Activated CD4-positive, alpha-beta T cell treated with anti-CD3 and anti-CD28 coated beads, Interleukin-10, Interleukin-2, amounts not matched to agents 100 ng/mL and 50 ng/mL, durations not matched to agents 16 hours and 8 hours (primary cell): ENCODE measurements around the gene L1CAM.

Experiments used
- DNase-seq: peaks from one replicate; pipeline ENCODE4 v3.0.0-alpha.2; 2020

L1CAM gene

DNA sequence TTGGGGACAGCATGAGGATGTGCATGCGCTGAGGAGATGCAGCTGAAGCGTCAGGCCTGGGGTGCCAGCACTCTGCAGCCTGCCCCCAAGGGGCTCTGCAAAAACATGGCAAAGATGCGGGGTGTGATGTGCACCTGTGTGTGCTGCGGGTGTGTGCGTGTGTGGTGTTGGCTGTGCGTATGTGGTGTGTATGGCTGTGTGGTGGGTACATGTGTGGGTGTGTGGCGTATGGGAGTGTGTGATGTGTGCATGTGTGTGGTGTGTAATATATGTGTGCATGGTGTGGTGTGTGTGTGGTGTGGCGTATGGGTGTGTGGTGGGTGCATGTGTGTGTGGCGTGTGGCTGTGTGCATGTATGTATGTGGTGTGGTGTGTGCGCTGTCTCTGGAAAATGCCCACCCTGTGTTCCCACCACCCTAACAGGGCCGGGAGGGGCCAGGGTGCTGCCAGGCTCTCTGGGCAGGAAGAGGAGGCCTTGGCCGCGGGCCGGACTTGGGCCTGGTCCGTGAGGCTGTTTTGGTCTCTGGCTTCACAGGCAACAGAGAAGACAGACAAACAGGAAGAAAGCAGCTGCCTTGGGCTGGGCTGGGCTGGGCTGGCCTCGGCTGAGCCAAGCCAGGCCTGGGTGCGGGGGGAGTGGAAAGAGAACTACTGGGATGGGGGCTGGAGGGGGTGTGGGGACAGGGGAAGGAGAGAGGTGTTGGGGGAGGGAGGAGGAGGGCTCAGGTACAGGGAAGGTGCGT lies 17.4 kb upstream of the L1CAM start:
- no peak for DNase-seq

DNA sequence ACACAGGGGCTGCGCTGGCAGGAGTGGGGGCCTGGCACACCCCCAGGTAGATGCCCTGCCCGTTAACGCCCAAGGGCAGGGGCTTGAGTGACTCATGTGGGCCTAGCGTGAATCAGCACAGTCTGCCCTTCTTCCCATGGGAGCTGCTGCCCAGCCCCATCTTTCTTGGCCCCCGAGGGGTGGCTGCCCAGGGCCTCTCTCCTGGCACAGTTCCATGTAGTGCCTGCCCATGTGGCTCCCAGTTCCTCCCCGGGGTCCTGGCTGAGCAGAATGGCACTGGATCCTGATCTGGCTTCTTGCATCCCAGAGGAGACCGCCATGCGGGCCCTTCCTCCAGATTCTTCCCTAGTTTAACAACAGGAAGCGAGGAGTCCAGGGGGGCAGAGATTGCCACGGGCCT lies 16.4 kb upstream of the L1CAM start:
- DNase-seq, result no peak

DNA sequence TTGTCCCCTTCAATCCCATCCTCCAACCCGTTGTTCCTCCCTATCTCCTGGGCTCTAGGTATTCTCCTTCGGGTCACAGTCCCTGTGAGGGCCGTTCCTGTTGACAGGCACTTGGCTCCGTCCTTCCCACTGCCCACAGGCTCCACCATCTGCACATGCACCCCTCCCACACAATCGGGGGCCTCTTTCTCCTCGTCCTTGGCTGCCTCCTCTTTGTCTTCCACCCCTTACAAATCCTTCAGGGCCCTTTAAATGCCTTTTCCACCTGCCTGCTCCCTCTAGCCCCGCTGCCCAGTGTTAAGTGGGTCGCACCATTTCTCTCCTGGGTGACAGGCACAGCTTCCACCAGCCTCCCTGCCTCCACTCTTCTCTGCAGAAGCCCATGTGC lies 15.8 kb upstream of the L1CAM start:
- no peak for DNase-seq

DNA sequence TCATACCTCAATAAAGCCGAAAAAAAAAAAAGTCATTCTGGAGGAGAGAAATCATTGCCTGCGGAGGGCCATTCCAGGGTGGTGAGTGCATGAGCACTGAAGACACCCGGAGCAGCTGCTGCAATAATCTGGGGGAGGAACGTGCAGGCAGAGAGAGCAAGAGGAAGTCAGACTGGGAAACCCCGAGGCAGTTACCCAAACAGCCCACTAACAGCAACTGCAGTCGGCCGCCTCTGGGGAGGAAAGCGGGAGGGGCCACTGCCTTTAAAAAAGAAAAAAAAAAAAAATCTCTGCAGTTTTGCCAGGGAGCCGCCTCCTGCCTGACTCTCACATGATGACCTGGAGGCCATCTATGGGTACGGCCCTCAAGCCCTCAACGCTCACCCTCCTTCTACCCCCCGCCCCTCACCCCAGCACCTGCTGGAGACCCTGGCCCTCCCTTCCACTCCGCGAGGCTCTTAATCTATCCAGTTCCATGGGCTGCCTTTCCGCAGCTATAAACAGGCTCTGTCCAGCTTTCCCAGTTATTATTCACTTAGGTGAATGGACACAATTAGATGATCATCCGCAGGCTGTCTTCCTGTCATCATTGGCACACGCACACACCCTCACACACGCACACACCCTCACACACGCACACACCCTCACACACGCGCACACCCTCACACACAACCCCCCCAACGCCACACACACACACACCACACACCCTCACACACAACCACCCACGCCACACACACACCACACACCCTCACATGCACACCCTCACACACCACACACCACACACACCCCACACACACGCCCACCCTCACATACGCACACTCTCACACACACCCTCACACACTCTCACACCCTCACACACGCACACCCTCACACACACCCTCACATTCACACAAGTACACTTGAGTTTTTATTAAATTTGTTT lies 15.1 kb upstream of the L1CAM start:
- peak; percentile 77 for DNase-seq

DNA sequence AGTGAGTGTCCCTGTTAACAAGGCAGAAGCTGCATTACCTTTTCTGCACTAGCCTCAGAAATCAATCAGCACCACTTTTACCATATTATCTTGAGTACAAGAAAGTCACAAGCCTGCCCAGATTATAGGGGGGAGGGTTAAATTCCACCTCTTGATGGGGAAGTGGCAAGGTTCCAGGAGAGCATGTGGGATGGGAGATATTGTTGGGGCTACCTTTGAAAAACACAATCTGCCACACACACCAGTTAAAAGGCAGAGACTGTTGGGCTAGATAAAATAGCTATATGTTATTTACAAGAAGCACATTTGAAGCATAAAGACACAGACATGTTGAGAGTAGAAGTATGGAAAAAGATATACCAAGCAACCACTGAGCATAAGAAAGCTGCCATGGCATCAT lies 11.9 kb upstream of the L1CAM start:
- no peak for DNase-seq

DNA sequence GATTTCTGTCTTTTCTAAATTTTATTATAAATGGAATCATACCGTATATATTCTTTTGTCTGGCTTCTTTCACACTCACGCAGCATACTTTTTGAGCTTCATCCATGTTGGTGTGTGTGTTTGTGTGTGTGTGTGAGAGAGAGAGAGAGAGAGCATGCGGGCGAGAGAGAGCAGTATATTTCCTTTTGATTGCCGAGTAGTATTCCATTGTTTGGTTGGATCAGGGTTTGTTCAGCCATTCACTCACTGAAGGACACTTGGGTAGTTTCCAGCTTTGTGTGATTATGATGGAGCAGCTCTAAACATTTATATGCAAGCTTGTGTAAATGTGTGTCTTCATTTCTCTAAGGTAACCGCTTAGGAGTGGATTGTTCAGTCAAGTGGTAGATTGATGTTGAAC lies 3.1 kb upstream of the L1CAM start:
- no peak for DNase-seq

DNA sequence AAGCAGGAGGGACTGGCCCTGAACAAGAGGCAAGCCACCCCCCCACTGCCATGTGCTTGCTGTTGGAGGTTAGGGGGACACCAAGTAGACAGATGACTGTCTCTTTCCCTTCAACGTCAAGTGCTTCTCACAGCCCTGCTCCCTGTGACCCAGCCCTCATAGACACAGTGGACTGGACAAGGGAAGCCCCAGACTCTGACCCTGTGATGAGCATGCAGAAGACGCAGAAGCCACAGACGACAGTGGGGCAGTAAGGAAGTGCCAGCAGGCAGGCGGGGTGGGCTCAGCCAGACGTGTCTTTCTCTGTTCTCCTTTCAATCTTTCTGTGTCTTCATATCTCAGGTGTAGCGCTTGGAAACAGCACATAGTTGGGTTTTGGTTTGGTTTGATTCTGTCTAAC lies 2.4 kb upstream of the L1CAM start:
- DNase-seq, result no peak

DNA sequence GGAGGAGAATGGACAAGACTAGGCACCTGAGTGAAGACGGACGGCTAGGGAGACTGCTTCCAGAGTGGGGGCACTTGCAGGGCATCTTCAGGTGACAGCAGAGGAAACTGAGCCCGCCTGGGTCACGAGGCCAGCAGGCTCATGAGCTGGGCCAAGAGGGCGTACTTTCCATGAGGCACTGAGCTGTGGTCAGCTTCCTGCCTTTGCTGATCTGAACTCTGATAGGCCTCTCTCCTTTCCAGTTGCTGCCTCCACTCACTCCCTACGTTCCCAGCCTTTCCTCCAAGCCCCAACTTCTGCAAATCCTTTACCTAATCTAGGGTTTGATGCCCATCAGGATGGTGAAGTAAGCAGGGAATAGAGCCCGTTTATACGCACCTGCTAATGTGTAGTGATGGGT lies 1.4 kb upstream of the L1CAM start:
- no peak for DNase-seq

DNA sequence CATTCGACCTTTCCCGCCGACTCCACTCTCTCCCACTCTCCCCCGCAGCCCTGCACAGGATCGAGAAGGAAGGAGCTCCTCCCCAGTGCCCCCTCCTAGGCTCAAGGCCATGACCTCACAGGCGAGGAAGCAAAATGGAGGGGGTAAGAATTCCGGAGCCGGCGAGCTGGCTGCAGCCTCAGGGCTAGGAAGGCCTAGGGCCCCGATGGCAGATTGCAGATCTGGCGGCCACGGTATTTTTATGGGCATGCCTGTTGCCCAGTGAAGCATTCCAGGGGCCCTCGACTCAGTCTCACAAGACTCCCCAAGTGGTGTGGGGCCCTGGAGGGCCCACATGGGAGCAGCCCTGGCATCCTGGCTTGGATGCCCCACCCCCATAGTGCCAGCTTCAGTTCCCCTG lies 942 bp upstream of the L1CAM start:
- no peak for DNase-seq

DNA sequence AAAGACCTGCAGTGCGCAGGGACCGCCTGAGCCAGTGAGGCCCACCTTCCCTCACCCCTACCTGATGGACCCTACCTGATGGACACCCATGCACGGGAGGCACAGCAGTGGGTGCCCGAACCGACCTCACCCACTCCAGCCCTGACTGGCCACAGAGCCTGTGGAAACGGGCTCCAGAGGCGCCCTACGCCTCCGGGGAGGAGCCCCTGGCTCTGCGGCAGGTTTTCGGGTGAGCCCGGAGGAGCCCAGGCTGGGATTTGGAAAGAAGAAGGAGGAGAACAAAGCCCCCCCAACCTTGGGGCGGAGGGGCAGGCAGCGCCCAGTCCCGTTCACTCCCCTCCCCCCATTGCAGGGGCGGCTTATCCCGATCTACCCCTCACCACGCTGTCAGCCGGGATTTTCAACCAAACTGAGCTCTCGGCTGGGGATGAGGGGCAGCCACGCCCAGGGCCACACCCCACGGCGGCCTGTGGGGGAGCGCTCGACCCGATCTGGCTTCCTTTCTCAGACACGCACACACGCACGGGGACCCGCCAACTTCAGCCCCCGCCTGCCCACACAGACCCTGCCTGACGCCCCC lies 675 bp downstream of the L1CAM start:
- no peak for DNase-seq

DNA sequence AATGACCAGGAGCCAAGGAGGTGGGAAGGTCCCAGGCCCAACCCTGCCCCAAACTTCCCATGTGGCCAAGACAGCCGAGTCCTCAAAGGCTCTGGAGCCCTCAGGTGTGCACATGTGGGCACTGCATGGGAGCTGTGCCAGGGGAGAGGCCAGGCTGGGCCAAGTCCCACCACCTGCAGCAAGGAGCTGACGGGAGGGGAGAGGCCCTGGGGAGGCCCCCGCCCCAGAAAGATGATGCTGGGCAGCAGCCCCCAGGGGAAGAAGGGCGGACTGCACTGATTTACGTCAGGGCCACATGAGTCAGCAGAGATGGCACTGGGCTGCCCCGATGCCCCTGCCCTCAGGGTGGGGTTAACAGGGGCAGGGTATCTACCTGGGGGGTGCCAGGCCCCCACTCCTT lies 1.4 kb downstream of the L1CAM start:
- DNase-seq, result no peak

DNA sequence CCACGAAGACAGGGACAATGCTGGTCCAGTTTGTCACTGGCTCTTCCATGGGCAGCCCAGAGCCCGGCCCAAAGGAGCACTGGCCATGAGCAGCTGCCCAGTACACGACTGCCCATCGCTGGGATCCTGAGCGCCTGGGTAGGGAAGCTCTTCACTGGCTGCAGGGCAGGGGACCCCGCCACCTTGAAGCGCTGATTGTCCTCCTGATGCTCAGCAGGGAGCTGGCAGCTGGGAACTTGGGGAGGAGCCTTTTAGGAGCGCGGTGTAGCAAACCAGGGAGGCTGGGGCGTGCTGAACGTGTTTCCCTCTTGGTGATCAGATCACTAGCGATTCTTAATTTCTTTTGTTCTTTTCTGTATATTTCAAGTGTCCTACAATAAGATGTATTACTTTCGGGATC lies 1.8 kb downstream of the L1CAM start:
- no peak for DNase-seq

DNA sequence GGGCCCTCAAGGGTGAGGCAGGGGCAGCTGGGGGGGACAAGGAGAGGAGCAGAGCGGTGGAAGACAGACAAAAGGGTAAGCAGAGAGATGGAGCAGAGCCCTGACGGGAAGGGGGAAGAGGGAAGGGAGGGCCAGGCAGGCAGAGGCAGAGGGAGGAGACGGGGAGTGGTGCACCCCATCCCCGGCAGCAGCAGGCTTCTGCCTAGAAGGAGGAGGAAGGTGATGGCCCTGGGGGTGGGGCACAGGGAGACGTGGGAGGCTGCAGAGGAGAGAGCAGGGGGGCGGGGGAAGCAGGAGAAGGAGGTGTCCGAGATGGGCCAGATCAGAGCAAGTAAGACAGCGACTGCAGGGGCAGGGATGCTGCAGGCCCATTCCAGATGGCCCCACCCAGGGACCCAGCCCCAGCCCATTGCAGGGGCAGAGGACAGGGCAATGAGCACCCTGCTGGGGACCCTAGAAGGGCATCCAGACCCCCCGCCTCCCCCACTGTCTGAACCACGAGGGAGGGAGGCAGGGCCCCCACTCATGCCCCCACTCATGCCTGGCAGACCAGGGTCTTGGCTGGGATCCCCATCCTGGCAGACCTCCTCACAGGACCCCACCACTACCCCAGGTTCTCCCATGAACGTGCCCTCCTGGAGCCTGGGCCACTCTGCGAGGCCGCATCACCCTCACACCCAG lies 2.7 kb downstream of the L1CAM start:
- DNase-seq, result no peak

DNA sequence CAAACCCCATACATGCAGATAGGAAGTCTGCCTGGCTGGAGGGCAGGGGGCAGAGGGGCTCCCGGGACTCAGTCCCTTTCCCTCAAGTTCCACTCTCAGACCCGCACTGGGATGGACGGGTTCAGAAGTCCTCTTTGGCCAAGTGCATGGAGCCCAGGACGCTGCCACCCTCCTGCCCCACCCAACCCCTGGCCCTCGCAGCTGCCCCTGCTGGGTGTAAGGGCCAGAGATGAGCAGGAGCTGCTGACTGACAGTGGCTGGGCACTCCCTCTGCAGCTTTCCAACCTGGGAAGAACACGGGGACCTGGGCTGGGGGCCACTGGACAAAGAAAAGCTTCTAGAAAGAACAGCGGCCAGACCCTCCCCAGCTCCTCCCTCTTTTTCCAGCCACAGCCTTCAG lies 3.4 kb downstream of the L1CAM start:
- no peak for DNase-seq

DNA sequence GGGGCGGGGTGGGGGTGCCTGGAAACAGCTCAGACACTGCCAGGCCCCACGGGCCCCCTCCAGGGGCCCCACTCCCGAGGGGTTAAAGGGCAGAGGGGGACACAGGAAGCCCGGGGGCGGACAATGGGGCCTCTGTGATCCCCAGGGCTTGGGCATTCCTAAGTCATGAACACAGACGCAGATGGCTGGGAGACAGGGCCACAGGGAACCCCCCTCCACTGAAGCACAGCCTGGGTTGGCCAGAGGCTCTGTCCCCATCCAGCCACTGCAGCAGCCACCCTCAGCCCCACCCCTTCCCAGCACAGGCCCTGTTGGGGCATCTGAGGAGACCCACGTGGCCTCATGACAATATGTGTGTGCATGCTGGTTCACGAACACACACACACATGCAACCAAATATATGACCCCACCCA lies 3.9 kb downstream of the L1CAM start:
- no peak for DNase-seq

DNA sequence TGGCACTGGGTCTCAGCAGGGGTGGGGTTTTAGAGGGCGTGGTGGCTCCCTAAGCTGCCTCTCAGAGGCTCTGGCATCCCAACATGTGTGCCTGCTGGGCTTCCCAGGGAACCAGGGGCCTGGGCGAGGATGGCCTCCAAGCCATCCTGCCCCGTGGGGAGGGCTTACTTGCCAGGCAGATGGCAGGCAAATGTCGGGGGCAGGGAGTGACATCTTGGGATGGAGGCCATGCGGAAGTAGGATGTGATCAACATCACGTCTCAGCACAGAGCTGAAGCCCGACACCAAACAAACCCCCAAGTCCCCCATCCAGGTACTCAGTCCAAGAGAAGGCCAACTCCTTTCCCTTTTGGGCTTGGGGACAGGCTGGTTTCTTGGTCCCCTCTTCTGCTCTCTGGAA lies 4.7 kb downstream of the L1CAM start:
- no peak for DNase-seq

DNA sequence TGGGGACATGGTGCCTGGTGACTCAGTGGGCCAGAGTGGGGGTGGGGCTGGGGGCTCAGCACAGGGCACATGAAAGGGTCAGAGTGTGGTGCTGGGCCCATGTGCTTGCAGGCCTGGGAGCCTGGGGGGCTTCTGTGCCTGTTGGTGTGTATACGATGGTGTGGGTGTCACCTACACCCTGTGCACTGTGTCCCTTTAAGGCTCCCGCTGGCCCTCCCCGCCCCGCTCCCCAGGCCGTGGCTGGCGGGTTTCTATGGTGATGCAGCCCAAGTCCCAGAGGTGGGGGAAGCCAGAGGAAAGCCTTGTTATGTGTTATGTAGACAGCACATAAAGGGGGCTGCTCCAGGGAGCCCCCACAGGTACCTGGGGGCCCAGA lies 5.5 kb downstream of the L1CAM start:
- no peak for DNase-seq

DNA sequence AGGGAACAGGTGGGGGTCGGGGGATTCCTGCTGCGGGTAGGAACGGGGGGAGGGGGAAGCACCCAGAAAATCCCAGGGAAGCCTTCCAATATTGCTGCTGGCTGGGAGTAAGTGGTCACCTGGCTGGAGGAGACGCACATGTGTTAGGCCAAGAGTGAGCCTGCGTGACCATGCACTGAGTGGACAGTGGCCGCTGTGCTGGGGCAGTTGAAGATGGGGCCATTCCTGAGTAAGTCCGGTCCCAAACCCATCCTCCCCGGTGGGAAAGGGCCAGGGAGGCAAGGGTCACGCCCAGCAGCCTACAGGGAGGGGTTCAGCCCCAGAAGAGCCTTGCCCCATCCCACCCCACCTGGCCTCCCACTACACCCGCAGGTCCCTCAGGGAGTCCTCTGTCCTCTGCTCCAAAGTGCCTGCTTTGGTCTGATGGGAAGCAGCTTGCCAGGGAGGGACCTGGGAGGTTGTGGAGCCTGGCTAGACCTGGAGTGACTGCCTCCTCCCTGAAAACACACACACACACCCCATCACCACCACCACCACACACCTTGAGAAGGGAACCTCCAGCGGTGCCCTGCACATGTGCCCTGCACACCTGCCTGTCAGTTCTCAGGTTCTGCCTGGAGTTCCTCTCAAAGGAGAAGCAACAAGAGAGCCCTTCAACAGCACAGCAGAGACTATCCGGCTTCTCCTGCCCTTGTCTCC lies 6.1 kb downstream of the L1CAM start:
- no peak for DNase-seq

DNA sequence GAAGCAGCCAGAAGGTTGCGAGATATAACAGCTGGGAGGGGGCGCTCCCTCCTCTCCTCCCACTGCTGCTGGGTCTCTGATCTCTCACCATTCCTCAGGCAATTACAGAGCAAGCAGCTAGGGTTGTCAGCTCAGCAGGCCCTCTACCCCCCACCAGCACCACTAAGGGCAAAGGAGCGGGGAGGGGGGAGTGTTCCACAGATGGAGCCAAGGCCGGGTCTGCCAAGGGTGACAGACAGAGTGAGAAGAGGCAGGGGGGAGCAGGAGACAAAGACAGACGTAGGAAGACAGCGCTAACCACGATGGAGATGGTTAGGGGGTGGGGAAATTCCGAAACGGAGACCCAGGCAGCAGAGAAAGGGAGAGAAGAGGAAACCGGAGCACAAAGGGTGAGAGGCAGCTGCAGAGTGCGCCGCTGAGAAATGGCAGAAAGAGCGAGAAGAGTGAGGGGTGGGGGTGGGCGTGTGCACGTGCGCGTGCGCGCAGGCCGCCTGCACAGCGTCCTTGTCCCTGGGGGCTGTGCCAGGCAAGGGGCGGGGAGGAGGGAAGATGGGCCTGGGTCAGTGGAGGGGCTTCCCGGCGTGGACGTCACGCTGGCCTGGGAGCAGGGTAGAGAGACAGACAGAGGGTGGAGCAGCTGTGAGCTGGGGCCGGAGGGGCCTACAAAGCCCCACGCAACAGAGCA lies 6.9 kb downstream of the L1CAM start:
- no peak for DNase-seq

DNA sequence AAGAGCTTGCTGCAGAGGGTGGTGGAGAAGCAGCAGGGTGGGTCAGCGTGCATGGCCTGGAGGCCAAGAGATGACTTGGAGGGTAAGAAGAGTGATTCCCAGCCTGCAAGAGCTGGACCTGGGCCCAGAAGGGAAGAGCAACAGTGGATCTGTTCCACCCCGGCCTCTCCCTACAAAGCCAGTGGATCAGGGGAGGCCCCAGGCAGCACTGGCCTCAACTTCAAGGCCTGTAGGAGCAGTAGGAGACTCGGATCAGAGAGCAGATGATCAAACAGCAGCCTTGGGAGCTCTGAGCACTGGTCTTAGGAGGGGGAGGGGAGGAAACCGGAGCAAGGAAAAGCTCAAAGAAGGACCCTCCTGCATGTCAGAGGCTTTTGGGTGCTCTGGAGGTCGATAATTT lies 7.6 kb downstream of the L1CAM start:
- DNase-seq, result no peak

DNA sequence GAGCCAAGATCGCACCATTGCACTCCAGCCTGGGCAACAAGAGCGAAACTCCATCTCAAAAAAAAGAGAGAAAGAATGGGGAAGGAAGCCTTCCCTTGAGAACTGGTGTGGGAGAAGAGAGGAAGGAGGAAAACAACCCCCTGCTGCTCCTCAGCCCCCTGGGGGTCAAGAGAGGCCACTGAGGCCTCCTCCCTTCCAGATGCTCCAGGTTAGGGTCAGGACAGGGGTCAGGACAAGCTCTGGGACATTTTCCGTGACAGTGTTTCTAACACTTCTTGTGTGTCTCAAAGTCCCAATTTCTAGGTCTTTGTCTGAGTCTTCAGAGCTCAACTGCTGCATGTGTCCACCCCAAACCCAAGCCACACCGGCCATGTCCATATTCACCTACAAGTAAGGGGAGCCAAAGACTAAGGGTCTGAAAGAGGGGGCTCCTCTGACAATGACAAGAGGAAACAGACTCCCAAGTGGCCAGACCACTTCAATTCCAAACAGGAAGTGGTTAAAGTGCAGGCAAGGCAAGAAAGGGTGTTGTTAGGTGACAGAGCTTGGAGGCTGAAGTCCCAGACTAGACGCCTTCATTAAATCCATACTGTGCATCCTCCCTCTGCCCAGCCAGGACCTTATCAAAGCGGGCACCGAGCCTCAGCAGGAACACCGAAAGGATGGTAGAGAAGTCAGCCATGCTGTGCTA lies 8.3 kb downstream of the L1CAM start:
- no peak for DNase-seq

DNA sequence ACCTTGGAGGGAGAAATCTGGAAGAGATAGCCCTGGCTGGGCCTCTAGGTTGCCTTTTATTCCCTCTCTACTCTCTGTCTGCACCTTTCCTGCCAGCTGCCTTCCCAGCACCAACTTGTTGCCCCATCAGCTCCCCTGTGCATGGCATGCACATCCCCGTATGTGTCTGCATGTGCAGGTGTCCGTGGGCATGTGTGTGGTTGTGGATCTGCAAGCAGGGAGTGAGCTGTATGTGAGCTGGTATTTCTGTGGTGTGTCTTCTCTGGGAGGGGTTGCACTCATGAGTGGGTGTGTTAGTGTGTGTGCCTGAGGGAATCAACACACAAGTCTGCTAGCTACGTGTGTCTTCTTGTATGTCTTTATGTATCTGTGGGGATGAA lies 9.9 kb downstream of the L1CAM start:
- DNase-seq, result no peak
